ENCODE measurements around the gene FEN1.

FEN1 gene

DNA sequence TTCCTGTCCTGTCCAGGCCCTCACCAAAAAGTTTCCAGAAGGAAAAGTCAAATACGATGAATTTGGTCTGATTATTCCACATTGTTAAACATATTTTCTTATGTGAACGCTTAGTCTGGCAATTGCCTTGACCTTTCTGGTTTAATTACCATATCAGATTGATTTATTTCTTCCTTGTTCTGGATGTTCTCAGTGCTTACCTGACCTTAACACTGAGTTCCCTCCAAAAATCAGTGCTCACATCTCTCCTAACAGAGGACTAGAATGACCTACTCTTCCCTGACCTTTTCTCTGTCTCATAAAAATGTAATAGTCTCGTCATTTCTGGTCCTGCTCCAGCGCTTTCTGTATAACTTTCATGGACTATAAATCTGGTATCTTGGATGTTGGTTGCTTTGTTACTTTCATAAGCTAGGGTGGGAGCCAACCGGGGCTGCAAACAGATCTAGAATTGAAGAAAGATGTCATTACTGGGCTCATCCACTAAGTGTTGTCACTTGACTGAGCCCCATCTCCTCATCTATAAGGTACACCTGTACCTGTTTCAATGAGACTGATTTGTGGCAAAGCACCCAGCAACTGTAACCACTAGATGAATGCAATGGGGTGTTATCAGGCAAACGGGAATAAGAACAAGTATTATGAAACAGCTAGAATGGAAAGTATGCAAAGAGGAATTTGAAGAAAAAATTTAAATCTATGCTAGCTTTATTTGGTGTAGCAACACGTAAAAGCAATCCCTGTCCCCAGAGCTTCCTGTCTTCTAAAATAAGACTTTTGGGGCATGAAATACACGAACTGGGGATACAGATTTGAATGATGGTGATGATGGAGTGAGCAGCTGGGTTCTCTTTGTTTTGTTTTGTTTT lies 37.8 kb downstream of the FEN1 start:
- Histone ChIP-seq H3K27ac (ENCODE audit: low read depth, low read length) (no peak overlapping the region), H3K9ac (ENCODE audit: low read depth in 1 of 2, low read length in 2 of 2) (no peak overlapping the region), H3K9me3 (ENCODE audit: control insufficient read depth in 1 of 2, low read length in 2 of 2) (no peaks in the 10 kb centered on the region), H3K36me3 (ENCODE audit: control insufficient read depth in 1 of 2, insufficient read depth in 2 of 2, low read length in 2 of 2) (no peaks in the 10 kb centered on the region), H3K4me1 (ENCODE audit: control insufficient read depth in 1 of 2, insufficient read depth in 2 of 2, low read length in 2 of 2) (peaks cover 32 to 69% of the 10 kb centered on the region in 2 donors), H3K27me3 (ENCODE audit: control insufficient read depth in 1 of 2, insufficient read depth in 2 of 2, low read length in 2 of 2) (peaks cover 0 to 13% of the 10 kb centered on the region in 2 donors), H3K4me3 (ENCODE audit: low read depth in 1 of 2, low read length in 2 of 2) (peak overlapping the region in 1 of 2 donors; percentile 90)

DNA sequence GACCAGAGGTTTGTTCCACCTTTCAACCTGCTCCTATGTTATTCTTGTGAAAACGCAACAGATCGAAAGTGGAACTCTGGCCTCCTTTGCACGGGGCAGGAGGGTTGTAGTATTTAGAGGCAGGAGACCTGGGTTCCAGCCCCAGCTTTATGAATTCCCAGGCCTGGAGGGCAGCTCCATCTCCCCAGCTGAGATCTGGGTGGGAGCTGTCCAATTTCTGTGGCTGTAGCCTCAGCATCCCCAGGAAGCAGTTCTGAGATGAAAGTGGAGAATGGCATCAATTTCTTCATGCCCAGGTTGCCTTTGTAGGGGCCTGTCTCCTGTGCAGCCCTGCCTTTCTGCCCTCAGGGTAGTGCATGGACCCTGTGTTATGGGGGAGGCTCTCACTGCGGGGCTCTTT lies 39.5 kb downstream of the FEN1 start:
- no peak overlapping the region for H3K4me3 ChIP-seq (ENCODE audit: low read depth in 1 of 2, low read length in 2 of 2)
- H3K9me3 ChIP-seq (ENCODE audit: control insufficient read depth in 1 of 2, low read length in 2 of 2) = no peaks in the 10 kb centered on the region
- H3K36me3 ChIP-seq (ENCODE audit: control insufficient read depth in 1 of 2, insufficient read depth in 2 of 2, low read length in 2 of 2) = no peaks in the 10 kb centered on the region
- H3K27me3 ChIP-seq (ENCODE audit: control insufficient read depth in 1 of 2, insufficient read depth in 2 of 2, low read length in 2 of 2) = peaks cover 0 to 10% of the 10 kb centered on the region in 2 donors
- no peak overlapping the region for H3K9ac ChIP-seq (ENCODE audit: low read depth in 1 of 2, low read length in 2 of 2)
- H3K4me1 ChIP-seq (ENCODE audit: control insufficient read depth in 1 of 2, insufficient read depth in 2 of 2, low read length in 2 of 2) = peaks cover 32 to 64% of the 10 kb centered on the region in 2 donors
- no peak overlapping the region for H3K27ac ChIP-seq (ENCODE audit: low read depth, low read length)

DNA sequence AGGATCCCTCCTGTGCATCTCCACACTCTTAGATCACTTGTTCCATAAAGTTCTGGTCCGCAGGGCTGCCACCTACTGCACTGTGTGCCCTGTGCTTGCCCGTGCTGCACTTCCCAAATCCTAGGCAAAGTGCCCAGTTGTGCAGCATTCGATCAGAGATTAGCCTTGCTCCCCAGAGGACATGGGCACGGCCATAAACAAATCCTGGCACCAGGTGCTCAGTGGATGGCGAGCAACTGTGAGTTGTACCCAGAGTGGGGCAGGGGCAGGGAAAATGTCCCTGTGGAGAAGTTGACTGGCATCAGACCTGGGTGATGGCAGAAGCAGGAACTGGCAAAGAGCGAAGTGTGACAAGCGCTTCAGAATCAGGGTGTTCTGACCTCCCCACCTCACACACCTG lies 40.0 kb downstream of the FEN1 start:
- H3K4me3 ChIP-seq (ENCODE audit: low read depth in 1 of 2, low read length in 2 of 2) = no peak overlapping the region
- H3K9ac ChIP-seq (ENCODE audit: low read depth in 1 of 2, low read length in 2 of 2) = no peak overlapping the region
- H3K4me1 ChIP-seq (ENCODE audit: control insufficient read depth in 1 of 2, insufficient read depth in 2 of 2, low read length in 2 of 2) = peaks cover 32 to 64% of the 10 kb centered on the region in 2 donors
- H3K27me3 ChIP-seq (ENCODE audit: control insufficient read depth in 1 of 2, insufficient read depth in 2 of 2, low read length in 2 of 2) = peaks cover 0 to 8% of the 10 kb centered on the region in 2 donors
- no peak overlapping the region for H3K27ac ChIP-seq (ENCODE audit: low read depth, low read length)
- no peaks in the 10 kb centered on the region for H3K9me3 ChIP-seq (ENCODE audit: control insufficient read depth in 1 of 2, low read length in 2 of 2)
- H3K36me3 ChIP-seq (ENCODE audit: control insufficient read depth in 1 of 2, insufficient read depth in 2 of 2, low read length in 2 of 2) = no peaks in the 10 kb centered on the region

DNA sequence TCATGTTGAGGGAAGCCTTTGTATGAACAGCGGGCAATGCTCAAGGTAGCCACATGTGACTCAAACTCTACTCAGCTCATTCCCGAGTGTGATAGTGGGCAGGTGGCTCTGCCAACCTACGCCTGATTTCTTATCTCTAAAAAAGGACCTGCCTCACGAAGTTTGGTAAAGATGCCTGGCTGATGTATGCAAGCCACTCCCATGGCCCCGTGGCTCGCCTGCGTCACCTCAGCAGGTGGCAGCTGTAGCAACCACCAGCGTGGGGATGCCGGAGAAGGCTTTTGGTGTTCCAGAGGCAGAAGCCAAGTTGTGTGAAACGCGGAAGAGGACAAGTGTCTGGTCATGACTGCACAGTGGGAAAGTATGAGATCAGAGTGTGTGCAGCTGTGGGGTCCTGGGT lies 40.8 kb downstream of the FEN1 start:
- H3K9me3 ChIP-seq (ENCODE audit: control insufficient read depth in 1 of 2, low read length in 2 of 2) = no peaks in the 10 kb centered on the region
- peaks cover 27 to 60% of the 10 kb centered on the region in 2 donors for H3K4me1 ChIP-seq (ENCODE audit: control insufficient read depth in 1 of 2, insufficient read depth in 2 of 2, low read length in 2 of 2)

DNA sequence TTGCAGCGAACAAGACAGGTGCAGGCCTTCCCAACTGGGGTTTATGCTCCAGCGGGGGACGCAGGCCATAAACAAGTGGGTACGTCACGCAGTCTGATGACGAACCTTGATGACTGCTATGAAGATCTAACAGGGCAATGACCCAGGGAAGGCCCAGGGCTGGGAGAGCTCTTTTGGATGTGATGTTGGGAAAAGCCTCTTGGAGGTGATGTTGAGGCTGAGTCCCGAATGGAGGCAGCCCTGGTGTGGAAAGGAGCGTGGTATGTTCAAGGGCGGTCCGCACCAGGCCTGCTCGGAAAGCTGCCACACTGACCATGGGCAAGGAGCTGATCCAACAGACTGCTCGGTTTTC lies 41.2 kb downstream of the FEN1 start:
- H3K4me1 ChIP-seq (ENCODE audit: control insufficient read depth in 1 of 2, insufficient read depth in 2 of 2, low read length in 2 of 2) = peaks cover 27 to 58% of the 10 kb centered on the region in 2 donors
- H3K27me3 ChIP-seq (ENCODE audit: control insufficient read depth in 1 of 2, insufficient read depth in 2 of 2, low read length in 2 of 2) = peaks cover 0 to 5% of the 10 kb centered on the region in 2 donors
- no peaks in the 10 kb centered on the region for H3K9me3 ChIP-seq (ENCODE audit: control insufficient read depth in 1 of 2, low read length in 2 of 2)
- peaks cover 0 to 9% of the 10 kb centered on the region in 2 donors for H3K36me3 ChIP-seq (ENCODE audit: control insufficient read depth in 1 of 2, insufficient read depth in 2 of 2, low read length in 2 of 2)
- no peak overlapping the region for H3K27ac ChIP-seq (ENCODE audit: low read depth, low read length)
- H3K4me3 ChIP-seq (ENCODE audit: low read depth in 1 of 2, low read length in 2 of 2) = no peak overlapping the region
- peak overlapping the region in 1 of 2 donors; percentile 30 for H3K9ac ChIP-seq (ENCODE audit: low read depth in 1 of 2, low read length in 2 of 2)

More for the DNA sequence above, 40.8 kb downstream of the FEN1 start:
- no peak overlapping the region for H3K27ac ChIP-seq (ENCODE audit: low read depth, low read length)
- H3K36me3 ChIP-seq (ENCODE audit: control insufficient read depth in 1 of 2, insufficient read depth in 2 of 2, low read length in 2 of 2) = peaks cover 0 to 5% of the 10 kb centered on the region in 2 donors
- peaks cover 0 to 6% of the 10 kb centered on the region in 2 donors for H3K27me3 ChIP-seq (ENCODE audit: control insufficient read depth in 1 of 2, insufficient read depth in 2 of 2, low read length in 2 of 2)
- H3K4me3 ChIP-seq (ENCODE audit: low read depth in 1 of 2, low read length in 2 of 2) = no peak overlapping the region
- no peak overlapping the region for H3K9ac ChIP-seq (ENCODE audit: low read depth in 1 of 2, low read length in 2 of 2)

DNA sequence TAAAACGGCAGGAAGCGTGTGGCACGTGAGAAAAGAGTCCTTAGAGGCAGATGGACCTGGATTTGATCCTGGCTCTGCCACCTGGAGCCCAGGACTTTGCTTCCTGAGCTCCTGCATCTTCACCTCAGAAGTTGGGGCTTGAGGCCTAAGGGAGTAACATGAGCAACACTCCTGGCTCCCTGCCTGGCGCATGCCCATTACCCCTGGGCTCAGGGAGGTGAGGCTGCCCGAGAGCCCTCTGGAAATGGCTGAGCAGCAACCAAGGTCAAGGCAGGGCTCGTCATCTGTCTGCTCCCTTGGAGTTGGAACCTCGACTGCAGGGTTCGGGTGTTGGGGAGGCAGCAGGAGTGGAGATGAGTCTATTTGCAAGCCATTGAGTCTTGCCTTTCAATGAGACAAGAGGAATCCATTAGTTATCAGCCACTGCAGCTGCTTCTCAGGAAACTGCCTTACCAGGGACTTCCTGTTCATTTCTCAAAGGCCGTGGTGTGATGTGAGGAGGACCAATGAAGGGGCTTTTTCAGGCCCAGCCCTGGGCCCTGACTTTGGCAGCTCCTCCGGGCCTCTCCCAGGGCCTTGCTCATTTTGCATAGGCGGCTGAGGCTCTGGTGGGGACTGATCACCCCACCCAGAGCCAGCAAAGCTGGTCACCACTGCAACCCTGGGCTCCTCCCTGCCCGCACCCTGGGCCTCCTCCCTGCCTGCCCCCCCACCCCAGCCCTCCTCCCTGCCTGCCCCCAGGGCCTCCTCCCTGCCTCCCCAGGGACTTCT lies 41.8 kb downstream of the FEN1 start:
- H3K36me3 ChIP-seq (ENCODE audit: control insufficient read depth in 1 of 2, insufficient read depth in 2 of 2, low read length in 2 of 2) = peaks cover 0 to 12% of the 10 kb centered on the region in 2 donors
- H3K4me1 ChIP-seq (ENCODE audit: control insufficient read depth in 1 of 2, insufficient read depth in 2 of 2, low read length in 2 of 2) = peaks cover 27 to 52% of the 10 kb centered on the region in 2 donors
- H3K4me3 ChIP-seq (ENCODE audit: low read depth in 1 of 2, low read length in 2 of 2) = peak overlapping the region in 1 of 2 donors; percentile 11
- H3K27me3 ChIP-seq (ENCODE audit: control insufficient read depth in 1 of 2, insufficient read depth in 2 of 2, low read length in 2 of 2) = no peaks in the 10 kb centered on the region
- no peaks in the 10 kb centered on the region for H3K9me3 ChIP-seq (ENCODE audit: control insufficient read depth in 1 of 2, low read length in 2 of 2)
- H3K27ac ChIP-seq (ENCODE audit: low read depth, low read length) = peak overlapping the region; percentile 41
- H3K9ac ChIP-seq (ENCODE audit: low read depth in 1 of 2, low read length in 2 of 2) = peak overlapping the region in 1 of 2 donors; percentile 30

DNA sequence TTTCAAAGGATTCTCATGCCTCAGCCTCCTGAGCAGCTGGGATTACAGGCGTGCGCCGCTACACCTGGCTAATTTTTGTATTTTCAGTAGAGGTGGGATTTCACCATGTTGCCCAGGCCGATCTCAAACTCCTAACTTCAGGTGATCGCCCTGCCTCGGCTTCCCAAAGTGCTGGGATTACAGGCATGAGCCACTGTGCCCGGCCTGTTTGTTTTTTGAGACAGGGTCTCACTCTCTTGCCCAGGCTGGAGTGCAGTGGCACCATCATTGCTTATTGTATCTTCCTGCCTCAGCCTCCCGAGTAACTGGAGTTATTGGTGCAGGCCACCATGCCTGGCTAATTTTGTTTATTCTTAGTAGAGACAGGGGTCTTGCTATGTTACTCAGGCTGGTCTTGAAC lies 43.5 kb downstream of the FEN1 start:
- Histone ChIP-seq H3K4me1 (ENCODE audit: control insufficient read depth in 1 of 2, insufficient read depth in 2 of 2, low read length in 2 of 2) (peaks cover 27 to 36% of the 10 kb centered on the region in 2 donors), H3K36me3 (ENCODE audit: control insufficient read depth in 1 of 2, insufficient read depth in 2 of 2, low read length in 2 of 2) (peaks cover 0 to 29% of the 10 kb centered on the region in 2 donors), H3K9ac (ENCODE audit: low read depth in 1 of 2, low read length in 2 of 2) (no peak overlapping the region), H3K4me3 (ENCODE audit: low read depth in 1 of 2, low read length in 2 of 2) (no peak overlapping the region), H3K27me3 (ENCODE audit: control insufficient read depth in 1 of 2, insufficient read depth in 2 of 2, low read length in 2 of 2) (no peaks in the 10 kb centered on the region), H3K9me3 (ENCODE audit: control insufficient read depth in 1 of 2, low read length in 2 of 2) (no peaks in the 10 kb centered on the region), H3K27ac (ENCODE audit: low read depth, low read length) (no peak overlapping the region)

DNA sequence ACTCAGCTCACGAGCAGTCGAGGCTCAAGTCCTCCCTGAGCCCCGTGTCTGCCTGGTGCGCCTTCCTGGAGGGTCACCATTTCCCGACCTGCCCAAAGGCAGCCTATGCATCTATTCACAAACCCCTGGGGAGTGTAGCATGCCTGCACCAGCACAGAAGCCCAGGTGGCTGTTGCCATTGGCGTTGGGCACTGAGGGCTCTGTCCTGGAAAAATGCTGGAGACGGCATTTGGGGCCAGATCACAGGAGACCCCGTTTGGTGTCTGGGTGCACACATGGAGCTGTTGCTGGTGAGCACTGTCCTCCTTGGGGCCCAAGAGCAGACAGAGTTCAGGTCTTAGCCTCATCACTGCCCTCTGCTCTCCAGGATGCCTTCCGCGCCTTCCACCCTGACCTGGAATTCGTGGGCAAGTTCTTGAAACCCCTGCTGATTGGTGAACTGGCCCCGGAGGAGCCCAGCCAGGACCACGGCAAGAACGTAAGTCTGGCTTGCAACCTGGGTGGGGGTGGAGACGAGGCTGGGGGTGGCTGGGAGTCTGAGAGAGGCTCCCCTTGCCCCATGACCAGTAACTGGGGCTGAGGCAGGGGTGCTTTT lies 44.8 kb downstream of the FEN1 start:
- H3K27me3 ChIP-seq (ENCODE audit: control insufficient read depth in 1 of 2, insufficient read depth in 2 of 2, low read length in 2 of 2) = no peaks in the 10 kb centered on the region
- H3K4me3 ChIP-seq (ENCODE audit: low read depth in 1 of 2, low read length in 2 of 2) = no peak overlapping the region
- H3K4me1 ChIP-seq (ENCODE audit: control insufficient read depth in 1 of 2, insufficient read depth in 2 of 2, low read length in 2 of 2) = peaks cover 21 to 24% of the 10 kb centered on the region in 2 donors
- no peak overlapping the region for H3K27ac ChIP-seq (ENCODE audit: low read depth, low read length)
- no peaks in the 10 kb centered on the region for H3K9me3 ChIP-seq (ENCODE audit: control insufficient read depth in 1 of 2, low read length in 2 of 2)
- H3K36me3 ChIP-seq (ENCODE audit: control insufficient read depth in 1 of 2, insufficient read depth in 2 of 2, low read length in 2 of 2) = peaks cover 0 to 41% of the 10 kb centered on the region in 2 donors
- no peak overlapping the region for H3K9ac ChIP-seq (ENCODE audit: low read depth in 1 of 2, low read length in 2 of 2)

DNA sequence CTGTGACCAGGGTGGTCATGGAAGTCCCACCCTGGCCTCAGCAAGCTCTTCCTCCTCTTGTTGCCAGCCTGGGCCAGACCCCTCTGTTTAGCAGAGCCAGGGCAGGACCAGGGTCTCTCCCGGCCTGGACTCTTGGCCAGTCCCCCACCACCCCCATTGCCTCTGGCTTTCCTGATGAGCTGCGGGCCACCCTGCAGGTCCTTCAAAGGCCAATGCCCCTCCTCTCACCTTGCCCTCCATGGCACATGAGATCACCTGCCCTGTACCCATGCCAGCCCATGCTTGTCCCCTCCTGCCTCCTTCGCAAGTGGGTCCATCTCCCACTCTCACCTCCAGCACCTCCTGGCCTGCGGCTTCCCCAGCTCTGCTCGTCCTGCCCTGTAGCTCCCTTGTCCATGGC lies 45.8 kb downstream of the FEN1 start:
- no peaks in the 10 kb centered on the region for H3K27me3 ChIP-seq (ENCODE audit: control insufficient read depth in 1 of 2, insufficient read depth in 2 of 2, low read length in 2 of 2)
- H3K27ac ChIP-seq (ENCODE audit: low read depth, low read length) = no peak overlapping the region
- H3K9ac ChIP-seq (ENCODE audit: low read depth in 1 of 2, low read length in 2 of 2) = no peak overlapping the region
- peaks cover 0 to 51% of the 10 kb centered on the region in 2 donors for H3K36me3 ChIP-seq (ENCODE audit: control insufficient read depth in 1 of 2, insufficient read depth in 2 of 2, low read length in 2 of 2)
- H3K4me3 ChIP-seq (ENCODE audit: low read depth in 1 of 2, low read length in 2 of 2) = no peak overlapping the region
- no peaks in the 10 kb centered on the region for H3K9me3 ChIP-seq (ENCODE audit: control insufficient read depth in 1 of 2, low read length in 2 of 2)
- H3K4me1 ChIP-seq (ENCODE audit: control insufficient read depth in 1 of 2, insufficient read depth in 2 of 2, low read length in 2 of 2) = peaks cover 15 to 16% of the 10 kb centered on the region in 2 donors

DNA sequence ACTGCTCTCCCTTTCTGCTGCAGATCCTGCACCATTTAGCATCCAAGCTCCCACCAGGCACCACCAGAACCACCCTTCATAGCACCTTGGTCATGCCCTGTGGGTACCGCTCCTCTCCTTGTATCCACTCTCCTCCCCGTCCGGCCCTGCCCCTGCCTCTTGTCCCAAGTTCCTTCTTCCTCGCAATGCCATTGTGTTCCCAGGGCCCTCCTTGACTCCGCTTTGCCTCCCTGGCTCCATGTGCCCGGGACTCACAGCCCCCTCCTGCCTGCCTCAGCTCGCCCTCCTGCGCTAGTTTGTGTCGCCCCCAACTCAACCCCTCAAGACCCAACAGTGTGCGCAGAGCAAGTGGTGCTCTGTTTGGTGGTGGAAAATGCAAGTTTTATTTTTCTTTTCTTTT lies 46.2 kb downstream of the FEN1 start:
- no peaks in the 10 kb centered on the region for H3K27me3 ChIP-seq (ENCODE audit: control insufficient read depth in 1 of 2, insufficient read depth in 2 of 2, low read length in 2 of 2)
- no peak overlapping the region for H3K27ac ChIP-seq (ENCODE audit: low read depth, low read length)
- H3K9me3 ChIP-seq (ENCODE audit: control insufficient read depth in 1 of 2, low read length in 2 of 2) = no peaks in the 10 kb centered on the region
- H3K36me3 ChIP-seq (ENCODE audit: control insufficient read depth in 1 of 2, insufficient read depth in 2 of 2, low read length in 2 of 2) = peaks cover 0 to 52% of the 10 kb centered on the region in 2 donors
- no peak overlapping the region for H3K9ac ChIP-seq (ENCODE audit: low read depth in 1 of 2, low read length in 2 of 2)
- no peak overlapping the region for H3K4me3 ChIP-seq (ENCODE audit: low read depth in 1 of 2, low read length in 2 of 2)
- H3K4me1 ChIP-seq (ENCODE audit: control insufficient read depth in 1 of 2, insufficient read depth in 2 of 2, low read length in 2 of 2) = peaks cover 12% of the 10 kb centered on the region in 2 donors

All from duodenal mucosa (tissue), 2 donors.